K562 (cell line): ENCODE data around the gene DUSP5. TPM values are rescaled to one million over a fixed set of nuclear protein-coding genes. Genes with fewer than 3 reads are reported as not detected.
A peak's percentile ranks its signal among the peaks of the same experiment; 100 is the strongest.

Experiments used
- CREM ChIP-seq: IDR thresholded peaks from 2 replicates; pipeline ENCODE4 v1.6.1; 2014; ENCODE audit warnings: antibody characterized with exemption, low read depth
- CTCFL ChIP-seq: IDR thresholded peaks from 2 replicates; pipeline ENCODE4 v1.6.1; 2011; ENCODE audit warnings: borderline replicate concordance, low read depth, mild to moderate bottlenecking, moderate library complexity, low read length; ENCODE audit not compliant: insufficient read depth, poor library complexity, severe bottlenecking
- POLR2B ChIP-seq: fragments of 450-650 bp; IDR thresholded peaks from 2 replicates; pipeline ENCODE4 v1.6.1; 2018; ENCODE audit warnings: low read depth; ENCODE audit not compliant: partially characterized antibody
- RAD21 ChIP-seq, 2 experiments: fragments of 250-450 bp in 1 of 2; fragments of 450-650 bp in 1 of 2; sonication (Bioruptor Pico) in 1 of 2; formaldehyde crosslinking in 1 of 2; IDR thresholded peaks in 1 of 2; conservative IDR thresholded peaks in 1 of 2; 2 replicates each; pipeline versions ENCODE4 v1.4.0 to v1.8.0; 2020 to 2022; ENCODE audit warnings: mild to moderate bottlenecking in 2 of 2, moderate library complexity in 1 of 2
- REST ChIP-seq, 2 experiments: fragments of 450-650 bp; formaldehyde crosslinking in 1 of 2; IDR thresholded peaks; 2 replicates each; pipeline versions ENCODE4 v1.4.0 to v1.6.1; 2014 to 2020; ENCODE audit warnings: mild to moderate bottlenecking in 2 of 2, borderline replicate concordance in 1 of 2, low read depth in 1 of 2
- polyA plus RNA-seq, 8 experiments: library from polyadenylated mRNA; depleted of rRNA in 4 of 8; stranded (reverse) in 5 of 8; unstranded in 3 of 8; fragments of >200 nt; fragmentation: Nextera tagmentation in 2 of 8; fragmentation: Illumina TruSeq in 1 of 8; extraction: Ambion mirVana in 2 of 8; extraction: Trizol in 1 of 8; gene quantifications; 2 replicates each; pipeline versions ENCODE4 v1.2.1 to v1.2.3, GENCODE V29; 2011 to 2014; ENCODE audit warnings: inconsistent platforms in 1 of 8, missing spikeins in 1 of 8
- total RNA-seq, 7 experiments: library from RNA; depleted of rRNA in 6 of 7; stranded (reverse); fragments of >200 nt in 6 of 7; fragmentation: Illumina TruSeq in 2 of 7; extraction: Trizol in 2 of 7; gene quantifications; 2 replicates each; pipeline versions ENCODE4 v1.2.1 to v1.2.3, GENCODE V29; 2011 to 2021; ENCODE audit warnings: low replicate concordance in 1 of 7

Gene DUSP5
- total and polyA plus RNA-seq, 9 of the 15 experiments (the other 6 are each of a cell fraction or from before 2014, with no cell fraction given), result 0.49 to 3.4 (median 2.0) TPM

GRCh38 chr10:110547139-110547761, 49.5 kb downstream of the DUSP5 start (continued):
- TF ChIP-seq REST (IDR thresholded peaks at IDR 0.05; ENCODE audit: borderline replicate concordance), result peak; percentile 68
- TF ChIP-seq REST (CRISPR knock-in tag; IDR thresholded peaks at IDR 0.05; ENCODE audit: low read depth), result no peak
- TF ChIP-seq CREM, result 0 out of 2 replicates have a peak, but pooled peaks have one; percentile 19
- no peak for TF ChIP-seq POLR2B
- peak; percentile 70 to 82 for TF ChIP-seq RAD21 (CRISPR knock-in tag; conservative IDR thresholded peaks at IDR 0.05 in 1 of 2, IDR thresholded peaks at IDR 0.05 in 1 of 2)
- TF ChIP-seq CTCFL, result no peak
